ENCODE data around the gene HEYL.
"Not testable (repeated sequence)": the region's sequence is repeated elsewhere in the genome, so short reads cannot be mapped to it uniquely, and the experiment has no call there.

Gene HEYL

GRCh38 chr1:39635871-39636210 is 3.6 kb downstream of the HEYL start:
- DNase-seq: no peak

- DNase-seq: no peak
Observed at GRCh38 chr1:39635205-39635870, 4.1 kb downstream of the HEYL start.

- DNase-seq: no peak
Observed at GRCh38 chr1:39633422-39633821, 6.0 kb downstream of the HEYL start.

- peak; percentile 100 for DNase-seq
Observed at GRCh38 chr1:39632682-39633417, 6.6 kb downstream of the HEYL start.

- DNase-seq: no peak
Observed at GRCh38 chr1:39632323-39632681, 7.1 kb downstream of the HEYL start.

- DNase-seq: no peak
Observed at GRCh38 chr1:39631361-39632322, 7.8 kb downstream of the HEYL start.

- no peak for DNase-seq
Observed at GRCh38 chr1:39628807-39629350, 10.6 kb downstream of the HEYL start.

- no peak for DNase-seq
Observed at GRCh38 chr1:39626646-39627045, 12.8 kb downstream of the HEYL start.

- no peak for DNase-seq
Observed at GRCh38 chr1:39625462-39626273, 13.8 kb downstream of the HEYL start.

- no peak for DNase-seq
Observed at GRCh38 chr1:39625009-39625408, 14.4 kb downstream of the HEYL start.

- DNase-seq: no peak
Observed at GRCh38 chr1:39623053-39623452, 16.4 kb downstream of the HEYL start.

- no peak for DNase-seq
Observed at GRCh38 chr1:39622427-39622826, 17.0 kb downstream of the HEYL start.

- no peak for DNase-seq
Observed at GRCh38 chr1:39620659-39621165, 18.7 kb downstream of the HEYL start.

GRCh38 chr1:39617488-39618049 is 21.9 kb downstream of the HEYL start:
- no peak for DNase-seq

- DNase-seq: no peak
Observed at GRCh38 chr1:39615086-39615673, 24.3 kb downstream of the HEYL start.

- no peak for DNase-seq
Observed at GRCh38 chr1:39614488-39614887, 25.0 kb downstream of the HEYL start.

- DNase-seq: no peak
Observed at GRCh38 chr1:39613250-39613649, 26.2 kb downstream of the HEYL start.

- peak; percentile 99 for DNase-seq
Observed at GRCh38 chr1:39609618-39610331, 29.7 kb downstream of the HEYL start.

GRCh38 chr1:39608921-39609320 is 30.5 kb downstream of the HEYL start:
- no peak for DNase-seq

- DNase-seq: not testable (repeated sequence)
Observed at GRCh38 chr1:39603677-39604076, 35.8 kb downstream of the HEYL start.

Measured in NCI-H2107 (cell line).